Common myeloid progenitor, CD34-positive (primary cell): ENCODE data around the gene ZG16.
"Not testable (repeated sequence)": the region's sequence is repeated elsewhere in the genome, so short reads cannot be mapped to it uniquely, and the experiment has no call there.

Source experiments
- CTCF ChIA-PET: fragments of 350-600 bp; sonication (Branson Sonifier 250); formaldehyde crosslinking; loops from one replicate; lab custom pipeline; 2021; ENCODE audit warnings: antibody characterized with exemption; lab: Charles Lee
- POLR2A ChIA-PET: fragments of 350-600 bp; sonication (Branson Sonifier 250); formaldehyde crosslinking; loops from one replicate; lab custom pipeline; 2021; ENCODE audit warnings: antibody characterized with exemption; lab: Charles Lee
- DNase-seq, 3 donors: peaks; one replicate each; pipeline versions ENCODE4 v3.0.0 to v3.0.0-alpha.2; 2013
- H3K27ac ChIP-seq, 2 experiments: 1 replicate in 1 of 2; 2 replicates in 1 of 2; pipeline ENCODE4 v1.7.0; 2013; ENCODE audit warnings: inconsistent platforms in 2 of 2, low read length in 2 of 2, mild to moderate bottlenecking in 2 of 2, low read depth in 1 of 2, moderate library complexity in 1 of 2; ENCODE audit not compliant: severe bottlenecking in 2 of 2, insufficient read depth in 1 of 2, poor library complexity in 1 of 2
- H3K27me3 ChIP-seq, 5 experiments: replicated peaks in 2 of 5; 1 replicate in 3 of 5; 2 replicates in 2 of 5; pipeline versions ENCODE4 v1.6.1 to v1.7.0; 2013; ENCODE audit warnings: low read length in 4 of 5, mild to moderate bottlenecking in 2 of 5, moderate library complexity in 2 of 5, inconsistent platforms in 1 of 5; ENCODE audit not compliant: insufficient read depth in 5 of 5, control insufficient read depth in 4 of 5
- H3K36me3 ChIP-seq, 4 experiments: 1 replicate in 2 of 4; 2 replicates in 2 of 4; pipeline versions ENCODE4 v1.6.1 to v1.7.0; 2013; ENCODE audit warnings: low read length in 3 of 4, control low read depth in 1 of 4, mild to moderate bottlenecking in 1 of 4; ENCODE audit not compliant: control insufficient read depth in 4 of 4, insufficient read depth in 4 of 4
- H3K4me1 ChIP-seq, 4 experiments: 1 replicate in 3 of 4; 2 replicates in 1 of 4; pipeline versions ENCODE4 v1.6.1 to v1.7.1; 2013; ENCODE audit warnings: low read length in 3 of 4, mild to moderate bottlenecking in 3 of 4, control low read depth in 1 of 4, inconsistent platforms in 1 of 4, moderate library complexity in 1 of 4; ENCODE audit not compliant: control insufficient read depth in 4 of 4, insufficient read depth in 4 of 4; ENCODE audit errors: control extremely low read depth in 1 of 4
- H3K4me3 ChIP-seq, 7 experiments: 1 replicate in 4 of 7; 2 replicates in 3 of 7; pipeline versions ENCODE4 v1.5.1 to v1.7.0; 2013; ENCODE audit warnings: mild to moderate bottlenecking in 7 of 7, low read length in 6 of 7, moderate library complexity in 6 of 7, inconsistent platforms in 2 of 7, low read depth in 2 of 7, control low read depth in 1 of 7; ENCODE audit not compliant: insufficient read depth in 4 of 7, control insufficient read depth in 1 of 7; ENCODE audit errors: extremely low read depth in 1 of 7
- H3K9me3 ChIP-seq, 5 experiments: 1 replicate in 4 of 5; 2 replicates in 1 of 5; pipeline versions ENCODE4 v1.6.1 to v1.7.1; 2013; ENCODE audit warnings: low read length in 4 of 5, mild to moderate bottlenecking in 2 of 5, inconsistent platforms in 1 of 5, low read depth in 1 of 5, moderate library complexity in 1 of 5; ENCODE audit not compliant: control insufficient read depth in 4 of 5, insufficient read depth in 2 of 5; ENCODE audit errors: control extremely low read depth in 1 of 5
- WGBS: methylation state at CpG from one replicate; pipeline ENCODE4 v1.1.5; 2013; ENCODE audit not compliant: insufficient coverage; 5-methylcytosine and 5-hydroxymethylcytosine counted together

Gene ZG16

DNA sequence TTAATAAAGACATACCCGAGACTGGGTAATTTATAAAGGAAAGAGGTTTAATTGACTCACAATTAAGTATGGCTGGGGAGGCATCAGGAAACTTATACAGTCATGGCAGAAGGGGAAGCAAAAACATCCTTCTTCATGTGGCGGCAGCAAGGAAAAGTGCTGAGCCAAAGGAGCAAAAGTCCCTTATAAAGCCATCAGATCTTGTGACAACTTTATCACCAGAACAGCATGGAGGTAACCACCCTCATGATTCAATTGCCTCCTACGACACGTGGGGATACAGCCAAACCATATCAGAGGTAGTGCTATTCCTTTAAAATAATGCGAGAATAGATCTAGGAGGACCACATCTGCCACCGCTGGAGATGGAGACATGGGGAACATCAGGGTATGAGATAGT lies 41.3 kb upstream of the ZG16 start:
- ChIA-PET CTCF (interaction anchor here (1.0 to 1.8 kb wide), 3 partner anchors 9 to 68 kb away, joined by 3 to 7 read pairs (median 4); no protein-coding TSS in a partner anchor), POLR2A (no interaction called here)
- DNase-seq = no peak
- Histone ChIP-seq H3K4me3 (no peak overlapping the region), H3K4me1 (peaks cover 0 to 21% (median 11%) of the 10 kb centered on the region in 4 experiments), H3K27ac (no peak overlapping the region), H3K36me3 (peaks cover 0 to 6% (median 3%) of the 10 kb centered on the region in 4 experiments), H3K27me3 (no peaks in the 10 kb centered on the region), H3K9me3 (peaks cover 0 to 4% (median 0%) of the 10 kb centered on the region in 5 experiments)
- 93% methylated on average over 4 of the region's 6 CpGs for WGBS

DNA sequence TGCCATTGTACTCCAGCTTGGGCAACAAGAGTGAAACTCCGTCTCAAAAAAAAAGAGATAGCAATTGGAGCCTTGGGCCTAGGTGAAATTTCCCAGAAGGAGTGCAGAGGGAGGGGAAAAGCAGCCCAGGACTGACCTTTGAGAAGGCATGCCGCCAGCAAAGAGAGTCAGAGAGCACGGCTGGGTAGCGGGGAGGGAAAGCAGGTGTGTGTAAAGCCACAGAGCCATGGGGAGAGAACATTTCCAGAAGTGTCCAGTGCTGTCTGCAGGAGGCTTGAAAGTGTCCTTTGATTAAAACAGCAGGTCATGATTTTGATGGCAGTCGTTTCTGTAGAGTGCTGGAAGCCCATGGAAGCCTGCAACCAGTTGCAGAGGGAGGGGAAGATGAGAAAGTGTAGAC lies 40.3 kb upstream of the ZG16 start:
- Histone ChIP-seq H3K36me3 (peaks cover 0 to 15% (median 7%) of the 10 kb centered on the region in 4 experiments), H3K4me3 (no peak overlapping the region), H3K9me3 (peaks cover 0 to 4% (median 0%) of the 10 kb centered on the region in 5 experiments), H3K27me3 (no peaks in the 10 kb centered on the region), H3K4me1 (peaks cover 0 to 22% (median 12%) of the 10 kb centered on the region in 4 experiments), H3K27ac (no peak overlapping the region)
- WGBS = 93% methylated on average over 5 of the region's 5 CpGs
- POLR2A ChIA-PET = interaction anchor here (0.9 kb wide), 1 partner anchor 11 kb away, joined by 4 read pairs; no protein-coding TSS in a partner anchor
- DNase-seq = no peak
- CTCF ChIA-PET = interaction anchor here (2.5 kb wide), 1 partner anchor 7 kb away, joined by 16 read pairs; no protein-coding TSS in a partner anchor

DNA sequence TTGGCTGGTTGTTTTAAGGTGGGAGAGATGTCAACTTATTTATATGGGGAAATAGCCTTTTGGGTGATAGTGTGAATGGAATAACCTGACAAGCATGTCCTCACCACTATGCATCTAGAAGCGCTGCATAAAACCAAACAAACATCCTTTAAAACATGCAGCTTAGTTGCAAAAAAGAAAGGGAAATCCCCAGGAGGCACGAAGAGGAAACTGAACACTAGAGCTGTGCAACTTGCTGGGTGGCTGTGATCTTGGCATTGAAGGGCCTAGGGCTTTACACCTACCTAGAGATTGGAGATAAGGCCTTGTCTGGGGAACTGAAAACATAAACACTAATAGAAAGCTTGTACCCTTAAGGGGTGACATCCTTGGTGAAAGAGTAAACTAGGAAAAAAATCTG lies 39.5 kb upstream of the ZG16 start:
- no CpG with 5 or more reads among the region's 2 CpGs for WGBS
- CTCF ChIA-PET = interaction anchor here (0.9 to 2.5 kb wide), 10 partner anchors 8 to 65 kb away, joined by 3 to 16 read pairs (median 4); no protein-coding TSS in a partner anchor
- POLR2A ChIA-PET = interaction anchor here (0.6 to 0.9 kb wide), 3 partner anchors 12 to 280 kb away, joined by 3 to 4 read pairs (median 4); no protein-coding TSS in a partner anchor
- Histone ChIP-seq H3K4me1 (peaks cover 0 to 30% (median 16%) of the 10 kb centered on the region in 4 experiments), H3K36me3 (peaks cover 0 to 23% (median 10%) of the 10 kb centered on the region in 4 experiments), H3K4me3 (no peak overlapping the region), H3K27me3 (no peaks in the 10 kb centered on the region), H3K27ac (no peak overlapping the region), H3K9me3 (peaks cover 0 to 4% (median 0%) of the 10 kb centered on the region in 5 experiments)
- DNase-seq = peak in 2 of 3 donors; percentile 52 to 60

DNA sequence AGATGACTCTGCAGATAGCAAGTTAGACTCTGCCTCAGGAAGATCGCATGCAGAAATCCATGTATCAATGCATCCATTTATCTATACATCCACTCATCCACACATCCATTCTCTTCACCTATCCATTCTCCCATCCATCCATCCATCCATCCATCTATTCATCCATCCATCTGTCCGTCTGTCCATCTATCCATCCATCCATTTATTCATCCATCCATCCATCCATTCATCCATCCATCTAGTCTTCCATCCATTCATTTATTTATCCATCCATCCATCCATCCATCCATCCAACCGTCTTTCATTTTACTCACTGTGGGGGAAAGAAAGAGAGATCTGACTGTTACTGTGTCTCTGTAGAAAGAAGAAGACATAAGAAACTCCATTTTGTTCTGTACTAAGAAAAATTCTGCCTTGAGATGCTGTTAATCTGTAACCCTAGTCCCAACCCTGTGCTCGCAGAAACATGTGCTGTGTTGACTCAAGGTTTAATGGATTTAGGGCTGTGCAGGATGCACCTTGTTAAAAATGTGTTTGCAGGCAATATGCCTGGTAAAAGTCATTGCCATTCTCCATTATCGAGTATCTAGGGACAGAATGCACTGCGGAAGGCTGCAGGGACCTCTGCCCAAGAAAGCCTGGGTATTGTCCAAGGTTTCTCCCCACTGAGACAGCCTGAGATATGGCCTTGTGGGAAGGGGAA lies 38.0 kb upstream of the ZG16 start:
- H3K27me3 ChIP-seq, H3K9me3 ChIP-seq, POLR2A ChIA-PET, H3K4me3 ChIP-seq, DNase-seq, H3K27ac ChIP-seq: not testable (repeated sequence)
- 95% methylated on average over 5 of the region's 6 CpGs for WGBS
- H3K36me3 ChIP-seq = peaks cover 0 to 34% (median 16%) of the 10 kb centered on the region in 4 experiments
- CTCF ChIA-PET = interaction anchor here (1.4 to 2.5 kb wide), 4 partner anchors 8 to 16 kb away, joined by 4 to 16 read pairs (median 8); no protein-coding TSS in a partner anchor
- H3K4me1 ChIP-seq = peaks cover 0 to 46% (median 31%) of the 10 kb centered on the region in 4 experiments

DNA sequence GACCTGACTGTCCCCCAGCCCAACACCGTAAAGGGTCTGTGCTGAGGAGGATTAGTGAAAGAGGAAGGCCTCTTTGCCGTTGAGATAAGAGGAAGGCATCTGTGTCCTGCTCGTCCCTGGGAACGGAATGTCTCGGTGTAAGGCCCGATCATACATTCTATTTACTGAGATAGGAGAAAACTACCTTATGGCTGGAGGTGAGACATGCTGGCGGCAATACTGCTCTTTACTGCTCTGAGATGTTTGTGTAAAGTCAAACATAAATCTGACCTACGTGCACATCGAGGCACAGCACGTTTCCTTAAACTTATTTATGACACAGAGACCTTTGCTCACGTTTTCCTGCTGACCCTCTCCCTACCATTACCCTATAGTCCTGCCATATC lies 37.4 kb upstream of the ZG16 start:
- H3K4me3 ChIP-seq, H3K27me3 ChIP-seq, H3K9me3 ChIP-seq, H3K27ac ChIP-seq, DNase-seq, POLR2A ChIA-PET: not testable (repeated sequence)
- CTCF ChIA-PET = interaction anchor here (1.0 to 1.6 kb wide), 2 partner anchors 10 to 45 kb away, joined by 3 to 6 read pairs; no protein-coding TSS in a partner anchor
- H3K36me3 ChIP-seq = peaks cover 0 to 34% (median 16%) of the 10 kb centered on the region in 4 experiments
- H3K4me1 ChIP-seq = peaks cover 0 to 52% (median 37%) of the 10 kb centered on the region in 4 experiments
- 56% methylated on average over 6 of the region's 11 CpGs for WGBS

DNA sequence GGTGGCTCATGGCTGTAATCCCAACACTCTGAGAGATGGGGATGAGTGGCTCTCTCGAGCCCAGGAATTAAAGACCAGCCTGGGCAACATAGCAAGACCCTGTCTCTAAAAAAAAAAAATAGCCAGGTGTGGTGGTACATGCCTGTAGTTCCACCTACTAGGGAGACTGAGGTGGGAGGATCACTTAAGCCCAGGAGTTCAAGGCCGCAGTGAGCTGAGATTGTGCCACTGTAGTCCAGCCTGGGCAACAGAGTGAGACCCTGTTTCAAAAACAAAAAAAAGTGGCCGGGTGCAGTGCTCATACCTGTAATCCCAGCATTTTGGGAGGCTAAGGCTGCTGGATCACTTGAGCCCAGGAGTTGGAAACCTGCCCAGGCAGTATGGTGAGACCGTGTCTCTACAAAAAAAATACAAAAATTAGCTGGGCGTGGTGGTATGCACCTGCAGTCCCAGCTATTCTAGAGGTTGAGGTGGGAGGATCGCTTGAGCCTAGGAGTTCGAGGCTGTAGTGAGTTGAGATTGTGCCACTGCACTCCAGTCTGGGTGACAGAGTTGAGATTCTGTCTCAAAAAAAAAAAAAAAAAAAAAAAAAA lies 35.3 kb upstream of the ZG16 start:
- peaks cover 0 to 4% (median 0%) of the 10 kb centered on the region in 5 experiments for H3K9me3 ChIP-seq
- ChIA-PET POLR2A (no interaction called here), CTCF (interaction anchor here (1.0 to 1.7 kb wide), 4 partner anchors 12 to 65 kb away, joined by 3 to 7 read pairs (median 4); partner anchors contain the start of gene KIF22)
- WGBS = 82% methylated on average over 4 of the region's 7 CpGs
- no peak for DNase-seq
- no peak overlapping the region for H3K4me3 ChIP-seq
- H3K4me1 ChIP-seq = peaks cover 5 to 70% (median 54%) of the 10 kb centered on the region in 4 experiments
- H3K27ac ChIP-seq = peak overlapping the region in 1 of 2 experiments; percentile 99
- peaks cover 0 to 34% (median 16%) of the 10 kb centered on the region in 4 experiments for H3K36me3 ChIP-seq
- no peaks in the 10 kb centered on the region for H3K27me3 ChIP-seq
